Measurements from ENCODE around the gene RGS8.

The RGS8 gene, protein sequence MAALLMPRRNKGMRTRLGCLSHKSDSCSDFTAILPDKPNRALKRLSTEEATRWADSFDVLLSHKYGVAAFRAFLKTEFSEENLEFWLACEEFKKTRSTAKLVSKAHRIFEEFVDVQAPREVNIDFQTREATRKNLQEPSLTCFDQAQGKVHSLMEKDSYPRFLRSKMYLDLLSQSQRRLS

DNA sequence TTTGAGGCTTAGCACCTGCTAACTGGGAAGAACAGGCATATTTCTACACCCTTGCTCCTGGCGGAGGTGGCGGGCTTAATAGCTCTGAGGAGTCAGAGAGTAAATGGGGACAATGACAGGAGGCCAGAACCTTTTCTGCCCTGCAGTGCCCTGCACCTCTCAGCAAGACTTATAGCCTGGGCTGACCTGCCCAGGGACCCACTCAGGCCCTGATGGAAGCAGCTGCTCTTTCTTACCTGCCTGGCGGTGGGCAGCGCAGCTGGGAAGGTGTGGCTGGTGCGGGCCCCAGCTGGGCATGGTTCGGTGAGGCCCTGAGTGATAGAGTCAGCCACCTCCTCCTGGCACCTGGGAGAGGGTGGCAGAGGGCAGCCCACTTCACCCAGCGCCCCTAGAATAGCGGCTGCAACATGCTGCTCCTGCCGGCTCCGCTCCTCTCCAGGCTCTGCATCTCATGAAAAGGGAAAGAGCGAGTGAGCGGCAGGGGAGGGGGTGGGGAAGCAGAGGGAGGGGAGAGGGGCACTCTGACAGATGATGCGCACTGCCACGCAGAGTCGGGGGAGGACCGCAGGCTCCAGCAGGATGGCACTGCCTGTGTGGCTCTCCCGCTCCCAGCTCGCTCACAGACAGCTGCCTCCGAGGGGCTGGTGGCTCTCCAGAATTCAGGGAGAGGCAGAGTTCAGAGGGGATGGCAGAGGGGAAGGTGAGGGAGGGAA lies at the start of gene RGS8:
TSS of gene RGS8 (minus strand) at position 472 of the 713 bp plus-strand sequence. CDS start 14,938 bp downstream, outside the sequence.
- DNase-seq, result no peak

- DNase-seq, result no peak
These were observed 47.6 kb upstream of the RGS8 start for GRCh38 chr1:182731852-182732575.

DNA sequence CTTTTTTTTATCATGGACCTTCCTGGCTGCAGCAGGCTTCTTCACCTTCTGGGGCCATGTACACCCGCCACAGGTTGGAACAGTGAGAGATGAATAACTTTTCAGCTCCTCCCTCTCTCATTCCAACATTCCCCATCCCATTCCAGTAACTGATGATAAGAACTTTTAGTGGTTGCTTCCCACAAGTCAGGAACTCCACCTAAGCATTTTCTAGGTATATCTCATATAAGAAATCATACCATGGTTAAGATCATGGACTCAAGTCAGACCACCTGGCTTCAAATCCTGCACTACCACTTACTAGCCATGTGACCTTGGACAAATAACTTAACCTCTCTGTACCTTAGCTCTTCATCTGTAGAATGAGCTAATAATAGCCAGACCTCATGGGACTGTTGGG lies 42.5 kb upstream of the RGS8 start:
- no peak for DNase-seq

DNA sequence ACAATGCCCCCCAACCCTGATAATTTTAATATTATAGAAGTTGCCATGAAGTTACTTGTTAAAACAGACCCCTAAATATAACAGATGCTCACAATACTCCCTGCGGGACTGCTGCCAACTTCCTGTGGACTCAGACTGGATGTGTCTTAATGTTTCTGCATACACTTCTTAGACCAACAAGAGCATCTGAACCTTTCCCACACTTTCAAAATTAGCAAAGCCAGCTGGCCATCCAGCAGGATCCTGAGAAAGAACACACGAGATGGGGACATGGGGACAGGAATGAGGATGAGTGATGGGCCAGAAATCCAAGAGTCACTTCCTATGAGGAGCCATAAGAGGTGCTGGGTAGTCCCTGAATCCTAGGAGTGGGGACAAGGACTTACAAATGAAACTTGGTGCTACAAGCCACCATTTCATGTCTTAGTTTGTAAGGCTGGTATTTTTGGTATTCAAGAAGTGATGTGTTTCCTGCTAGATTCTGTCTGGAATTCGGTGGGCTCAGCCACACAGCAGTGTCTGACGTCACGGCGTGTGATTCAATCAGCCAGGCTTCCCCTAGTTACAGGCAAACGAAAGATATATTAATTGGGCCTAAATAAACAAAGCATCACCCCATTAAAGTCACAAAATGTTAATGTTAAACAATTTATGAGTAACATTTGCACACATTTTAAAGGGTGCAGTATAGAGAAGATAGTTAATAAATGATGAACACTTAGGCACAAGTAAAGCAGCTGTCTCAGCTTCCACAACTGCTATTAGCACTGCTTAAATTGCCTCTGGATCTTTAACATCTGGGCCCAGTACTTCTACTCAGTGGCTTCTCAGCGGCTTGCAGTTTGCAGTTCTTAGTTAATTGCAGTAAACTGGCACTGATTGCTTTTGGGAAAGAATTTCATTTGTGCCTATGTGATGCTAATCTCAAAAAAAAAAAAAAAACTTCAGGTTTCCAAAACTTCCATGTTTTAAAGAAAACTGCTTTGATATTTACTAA lies 41.2 kb upstream of the RGS8 start:
- no peak for DNase-seq

DNA sequence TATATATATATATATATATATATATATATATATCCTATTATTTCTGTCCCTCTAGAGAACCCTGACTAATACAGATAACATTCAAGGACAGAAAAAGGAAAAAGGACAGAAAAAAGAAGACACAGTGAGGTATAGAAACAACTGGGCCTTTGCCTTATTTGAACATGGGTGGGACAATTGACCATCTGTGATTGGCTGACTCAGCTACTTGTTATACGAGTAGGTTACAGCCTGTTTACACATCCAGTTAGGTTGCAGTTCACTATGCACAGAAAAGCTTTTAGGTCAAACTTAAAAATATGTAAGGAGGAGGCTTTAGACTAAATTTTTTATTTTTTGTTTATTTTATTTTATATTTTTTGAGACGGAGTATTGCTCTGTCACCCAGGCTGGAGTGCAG lies 39.8 kb upstream of the RGS8 start:
- no peak for DNase-seq

GRCh38 chr1:182723200-182723599 lies 38.8 kb upstream of the RGS8 start:
- no peak for DNase-seq

DNA sequence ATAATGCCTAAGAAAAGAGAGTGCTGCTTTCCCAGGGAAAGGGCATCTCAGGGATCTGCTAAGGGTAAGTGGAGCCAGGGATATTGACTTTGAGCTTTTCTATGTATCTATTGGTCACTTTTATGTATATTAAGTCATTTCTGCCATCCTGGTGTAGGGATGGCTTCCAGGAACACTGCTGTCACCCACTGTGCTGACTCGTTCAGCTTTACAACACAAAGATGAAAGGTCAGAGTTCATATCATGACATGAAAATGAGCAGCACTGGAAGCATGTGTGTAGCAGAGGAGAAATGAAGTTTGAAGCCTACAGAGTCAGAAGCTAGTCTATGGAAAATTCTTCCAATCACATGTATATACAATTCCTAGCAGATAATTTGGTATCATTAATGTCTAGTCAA lies 37.1 kb upstream of the RGS8 start:
- no peak for DNase-seq

DNA sequence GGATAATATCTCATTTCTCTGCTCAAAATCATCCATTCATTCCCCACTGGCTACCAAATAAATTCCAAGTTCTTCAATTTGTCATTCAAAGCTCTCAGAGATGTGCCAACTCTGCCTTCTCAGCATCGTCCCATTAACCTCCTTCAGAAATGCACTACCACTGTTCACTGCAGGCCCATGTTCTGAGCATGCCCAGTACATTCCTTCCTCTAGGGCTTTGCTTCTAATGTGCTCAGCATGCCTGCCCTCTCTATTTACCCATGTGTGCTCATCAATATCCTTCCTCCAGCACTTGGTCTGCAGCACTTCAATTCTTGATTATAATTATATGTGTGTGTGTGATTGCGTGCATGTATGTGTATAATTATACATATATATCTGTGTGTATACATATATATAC lies 36.1 kb upstream of the RGS8 start:
- no peak for DNase-seq

- no peak for DNase-seq
These were observed 35.2 kb upstream of the RGS8 start for GRCh38 chr1:182719553-182719952.

GRCh38 chr1:182718311-182718710 lies 33.9 kb upstream of the RGS8 start:
- DNase-seq, result no peak

- no peak for DNase-seq
These were observed 32.6 kb upstream of the RGS8 start for GRCh38 chr1:182716740-182717720.

DNA sequence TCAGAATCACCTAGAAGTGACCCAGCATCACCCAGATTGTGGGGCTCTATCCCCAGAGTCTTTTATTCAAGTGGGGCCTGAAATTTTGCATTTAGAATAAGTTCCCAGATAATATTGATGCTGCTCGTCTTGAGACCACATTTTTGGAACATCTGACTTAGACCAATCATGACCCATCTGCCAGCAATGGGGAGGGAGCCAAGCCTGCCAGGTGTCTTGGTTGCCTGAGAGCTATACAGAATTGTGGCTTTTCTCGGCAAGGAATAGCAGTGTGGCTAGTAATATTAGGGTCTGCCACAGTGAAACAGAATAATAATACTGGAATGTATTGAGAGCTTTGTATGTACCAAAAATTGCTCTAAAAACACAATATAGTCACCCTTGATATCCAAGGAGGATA lies 31.1 kb upstream of the RGS8 start:
- DNase-seq, result no peak

- no peak for DNase-seq
These were observed 30.2 kb upstream of the RGS8 start for GRCh38 chr1:182714546-182714945.

GRCh38 chr1:182713939-182714338 lies 29.6 kb upstream of the RGS8 start:
- DNase-seq, result no peak

- no peak for DNase-seq
These were observed 29.1 kb upstream of the RGS8 start for GRCh38 chr1:182713492-182713891.

DNA sequence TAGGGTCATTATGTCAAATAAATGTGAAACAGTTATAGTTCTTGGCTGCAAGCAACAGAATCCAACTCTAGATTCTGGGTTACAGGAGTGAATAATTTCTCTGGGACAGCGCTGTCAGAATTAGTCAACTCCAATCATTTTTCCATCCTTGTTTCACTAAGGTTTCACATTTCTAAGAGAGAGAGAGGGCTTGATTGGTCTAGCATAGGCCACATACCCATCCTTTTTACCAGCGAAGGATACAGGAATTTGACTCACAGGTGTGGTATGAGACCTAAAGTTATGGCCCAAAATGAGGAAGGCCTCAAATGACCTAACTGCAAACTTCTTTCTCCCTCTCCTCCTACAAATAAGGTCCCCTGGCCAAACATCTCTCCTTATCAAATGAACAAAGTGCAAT lies 25.5 kb upstream of the RGS8 start:
- no peak for DNase-seq

DNA sequence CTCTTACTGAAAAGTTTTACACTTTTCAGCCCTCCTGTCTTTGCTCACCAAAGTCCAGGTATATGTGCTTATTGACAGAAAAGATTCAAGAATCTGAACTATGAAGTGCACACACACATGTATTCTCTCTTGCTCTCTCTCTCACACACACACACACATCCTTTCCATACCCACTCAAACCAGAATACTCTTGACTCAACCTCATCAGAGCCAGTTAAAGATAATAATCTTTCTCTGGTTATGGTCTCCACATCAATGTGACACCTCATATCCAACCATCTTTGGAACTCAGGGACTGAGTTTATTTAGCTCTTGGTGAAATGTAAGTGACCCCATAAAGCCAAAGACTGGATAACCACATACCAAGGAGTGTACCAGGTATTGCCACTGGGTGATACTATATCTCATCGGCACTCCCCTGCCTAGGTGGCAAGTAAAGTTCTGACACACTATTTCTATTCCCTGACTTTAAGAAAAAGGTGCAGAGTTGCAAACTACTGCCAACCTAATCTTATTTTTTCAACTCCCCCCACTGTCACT lies 24.9 kb upstream of the RGS8 start:
- no peak for DNase-seq

GRCh38 chr1:182707122-182707521 lies 22.7 kb upstream of the RGS8 start:
- DNase-seq, result no peak

DNA sequence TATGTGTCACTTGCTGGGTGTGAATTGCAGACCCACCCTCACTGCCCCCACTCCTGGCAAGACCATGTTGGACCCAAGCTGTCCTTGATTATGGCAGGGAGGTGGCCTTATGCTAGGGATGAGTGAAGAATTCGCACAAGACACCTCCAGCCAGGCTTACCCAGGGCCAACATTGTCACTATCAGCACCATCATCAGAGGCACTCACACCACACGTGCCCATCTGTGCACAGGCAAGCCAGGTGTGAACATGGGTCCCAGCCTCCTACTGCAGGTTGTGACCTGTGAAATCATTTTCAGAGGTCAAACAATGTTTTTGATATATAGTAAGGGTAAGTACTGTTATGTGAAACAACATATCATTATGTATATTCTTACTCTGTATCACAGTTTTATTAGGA lies 20.3 kb upstream of the RGS8 start:
- no peak for DNase-seq

- peak; percentile 45 to 59 for DNase-seq
These were observed 19.2 kb upstream of the RGS8 start for GRCh38 chr1:182703539-182703938.

DNA sequence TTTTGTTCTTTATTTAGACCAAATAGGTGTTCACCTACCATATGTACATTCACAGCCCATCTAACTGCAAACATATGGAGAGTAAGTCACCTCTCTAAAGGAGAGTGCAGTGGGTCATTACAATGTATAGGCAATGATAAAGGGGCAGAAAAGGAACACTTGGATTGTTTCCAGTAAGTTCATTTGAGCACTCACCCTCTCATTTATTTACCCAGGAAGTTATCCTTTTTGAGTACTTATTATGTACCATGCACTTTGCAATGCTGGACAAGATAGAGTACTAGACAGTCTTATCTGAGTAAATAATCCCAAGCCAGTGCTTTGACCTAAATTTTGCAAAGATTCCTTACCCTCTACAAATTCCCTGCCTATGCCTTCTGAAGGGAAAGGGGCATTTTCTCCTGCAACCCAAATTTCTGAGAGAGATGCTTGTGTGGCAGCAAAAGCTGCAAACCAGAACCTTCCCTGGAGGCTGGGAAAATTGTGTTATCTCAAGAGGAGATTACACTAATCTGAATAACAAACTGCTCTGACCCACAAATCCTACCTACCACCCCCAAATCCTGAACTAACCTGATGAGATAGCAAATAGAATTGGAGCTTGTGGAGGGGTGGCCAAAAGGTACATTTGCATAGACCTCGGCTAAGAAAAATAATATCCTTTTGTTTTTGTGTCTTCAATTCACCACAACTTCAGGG lies 18.6 kb upstream of the RGS8 start:
- peak in 1 of 2 experiments; percentile 43 for DNase-seq

All from NCI-H1930 (cell line).